Measurements from ENCODE around the gene WRAP73.

DNA sequence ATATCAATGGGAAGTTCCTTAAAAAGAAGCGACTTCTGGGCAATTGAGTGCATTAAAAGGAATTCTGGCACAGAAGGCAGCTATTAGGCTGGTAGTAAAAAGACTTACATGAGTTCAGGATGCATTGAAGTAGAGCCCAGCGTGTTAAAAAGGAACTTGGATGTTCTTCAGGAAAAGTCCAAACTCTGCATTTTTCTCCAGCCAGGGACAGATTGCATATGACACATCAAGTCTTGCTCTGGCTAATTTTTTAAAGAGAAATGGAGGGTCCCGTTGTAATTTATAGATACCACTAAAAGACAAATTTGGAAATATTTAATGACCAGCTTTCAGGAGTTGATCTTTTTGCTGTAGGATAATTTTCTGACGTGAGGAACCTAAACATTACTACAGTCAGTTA, 23.9 kb downstream of the WRAP73 start:
- TF ChIP-seq, protein P1, sequence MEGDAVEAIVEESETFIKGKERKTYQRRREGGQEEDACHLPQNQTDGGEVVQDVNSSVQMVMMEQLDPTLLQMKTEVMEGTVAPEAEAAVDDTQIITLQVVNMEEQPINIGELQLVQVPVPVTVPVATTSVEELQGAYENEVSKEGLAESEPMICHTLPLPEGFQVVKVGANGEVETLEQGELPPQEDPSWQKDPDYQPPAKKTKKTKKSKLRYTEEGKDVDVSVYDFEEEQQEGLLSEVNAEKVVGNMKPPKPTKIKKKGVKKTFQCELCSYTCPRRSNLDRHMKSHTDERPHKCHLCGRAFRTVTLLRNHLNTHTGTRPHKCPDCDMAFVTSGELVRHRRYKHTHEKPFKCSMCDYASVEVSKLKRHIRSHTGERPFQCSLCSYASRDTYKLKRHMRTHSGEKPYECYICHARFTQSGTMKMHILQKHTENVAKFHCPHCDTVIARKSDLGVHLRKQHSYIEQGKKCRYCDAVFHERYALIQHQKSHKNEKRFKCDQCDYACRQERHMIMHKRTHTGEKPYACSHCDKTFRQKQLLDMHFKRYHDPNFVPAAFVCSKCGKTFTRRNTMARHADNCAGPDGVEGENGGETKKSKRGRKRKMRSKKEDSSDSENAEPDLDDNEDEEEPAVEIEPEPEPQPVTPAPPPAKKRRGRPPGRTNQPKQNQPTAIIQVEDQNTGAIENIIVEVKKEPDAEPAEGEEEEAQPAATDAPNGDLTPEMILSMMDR (conservative IDR thresholded peaks at IDR 0.05; ENCODE audit: low read depth, low read length), result no peak
- no peak for TF ChIP-seq EZH2 (IDR thresholded peaks at IDR 0.05; ENCODE audit: borderline replicate concordance, low read depth, low read length, poor library complexity, severe bottlenecking)
